Measurements from ENCODE around the gene SERPINE3.

The SERPINE3 gene

DNA sequence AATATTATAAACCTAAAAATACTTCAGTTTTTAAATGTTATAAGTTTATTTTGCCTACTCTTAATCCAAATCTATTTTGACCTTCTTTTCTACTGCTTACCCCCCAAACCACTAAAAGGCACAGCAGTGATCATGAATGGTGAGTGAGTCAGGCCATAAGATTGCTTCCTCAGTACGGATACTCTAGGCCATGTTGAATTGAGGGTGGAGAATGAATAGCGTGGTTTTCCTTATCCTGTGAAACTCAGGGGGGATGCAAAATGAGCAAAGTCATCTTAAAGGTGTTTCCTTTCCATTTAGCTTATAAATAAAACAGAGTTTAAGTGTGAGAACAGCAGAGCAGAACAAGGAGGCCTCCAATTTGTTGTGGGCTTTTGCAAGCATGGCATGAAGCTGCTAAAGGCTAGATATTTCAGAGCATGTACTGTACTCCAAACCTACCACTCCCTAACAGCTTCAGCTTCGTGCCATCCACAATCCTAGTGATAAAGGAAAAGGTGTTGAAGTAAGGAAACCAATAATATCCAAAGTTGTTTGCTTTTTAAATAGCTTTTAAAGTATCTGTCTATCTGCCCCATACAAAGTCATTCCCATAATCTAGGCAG lies 25.0 kb downstream of the SERPINE3 start:
- DNase-seq = no peak

DNA sequence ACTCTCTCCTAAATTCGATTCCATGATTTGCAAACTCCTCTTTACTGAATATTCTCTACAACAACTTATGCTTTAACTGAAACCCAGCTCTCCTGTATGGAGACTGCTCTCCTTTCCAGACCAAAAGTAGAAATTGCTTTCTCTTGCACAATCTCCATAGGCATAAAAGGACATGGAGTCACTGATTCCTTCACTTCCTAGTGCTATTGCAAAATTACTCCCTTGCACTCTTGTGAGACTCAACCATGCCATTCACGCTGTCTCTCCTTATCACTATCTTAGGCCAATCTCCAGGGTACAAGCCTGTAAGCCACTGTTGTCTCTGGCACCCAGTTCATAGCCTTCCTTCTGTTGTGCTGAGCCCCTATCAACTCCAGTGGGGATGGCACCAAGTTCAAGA lies 30.6 kb downstream of the SERPINE3 start:
- DNase-seq = no peak

DNA sequence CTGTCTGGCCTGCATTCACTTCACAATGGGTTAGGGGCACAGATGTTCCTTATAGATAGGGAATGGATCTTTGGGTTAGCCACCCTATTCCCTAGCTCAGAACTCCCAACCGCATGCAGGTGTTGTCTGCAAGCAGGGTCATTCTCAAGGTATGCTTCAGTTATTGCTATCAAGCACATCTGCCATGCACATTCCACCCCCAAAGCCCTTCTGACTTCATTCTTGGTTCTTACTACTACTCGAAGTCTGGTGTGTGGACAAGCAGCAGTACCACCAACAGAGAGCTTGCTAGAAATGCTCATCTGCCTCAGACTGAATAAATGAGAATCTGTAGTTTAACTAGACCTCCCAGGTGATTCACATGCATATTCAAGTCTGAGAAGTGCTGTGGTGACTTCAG lies 31.3 kb downstream of the SERPINE3 start:
- no peak for DNase-seq

DNA sequence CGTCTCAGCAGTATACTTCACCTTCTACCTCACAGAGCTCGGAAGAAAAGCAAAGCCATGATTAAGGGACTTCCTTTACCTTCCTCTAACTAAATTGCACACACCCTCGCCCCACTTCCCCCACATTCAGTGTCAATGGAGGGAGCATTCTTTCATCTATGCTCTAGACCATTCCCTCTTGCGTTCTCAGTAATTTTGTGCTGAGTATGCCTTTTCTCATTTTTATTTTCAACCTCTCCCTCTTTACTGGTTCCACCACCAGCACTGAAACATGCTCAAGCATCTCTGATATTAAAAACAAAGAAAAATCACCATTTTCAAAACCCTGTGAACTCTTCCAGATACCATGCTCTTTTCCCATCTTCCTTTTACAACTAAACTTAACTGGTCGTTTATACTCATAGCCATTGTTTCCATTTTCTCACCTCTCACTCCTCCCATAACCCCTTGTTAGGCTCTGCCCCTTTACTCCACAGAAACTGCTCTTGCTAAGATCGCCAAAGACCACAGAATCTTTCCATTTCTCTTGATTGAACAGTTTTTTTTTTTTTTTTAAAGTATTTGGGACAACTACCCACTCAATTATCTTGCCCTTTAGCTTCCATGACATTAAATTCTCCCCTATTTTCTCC lies 32.4 kb downstream of the SERPINE3 start:
- no peak for DNase-seq

DNA sequence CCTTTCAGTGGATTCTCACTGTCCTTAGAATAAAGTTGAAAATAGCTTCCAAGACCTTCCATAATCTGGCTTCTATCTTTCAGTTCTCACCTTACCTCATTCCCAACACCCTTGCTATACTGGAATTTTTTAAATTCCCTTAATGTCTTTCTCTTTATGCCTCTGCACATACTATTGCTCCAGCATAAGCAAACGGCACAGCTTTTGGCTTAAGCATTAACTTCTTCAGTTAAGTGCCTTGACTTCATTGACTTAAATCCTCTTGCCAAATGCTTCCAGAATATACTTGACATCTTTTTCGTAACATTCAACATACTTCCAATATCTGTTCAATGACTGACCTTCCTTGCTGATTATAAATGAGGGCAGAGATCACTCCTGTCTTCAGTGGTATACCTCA lies 34.0 kb downstream of the SERPINE3 start:
- DNase-seq = no peak

DNA sequence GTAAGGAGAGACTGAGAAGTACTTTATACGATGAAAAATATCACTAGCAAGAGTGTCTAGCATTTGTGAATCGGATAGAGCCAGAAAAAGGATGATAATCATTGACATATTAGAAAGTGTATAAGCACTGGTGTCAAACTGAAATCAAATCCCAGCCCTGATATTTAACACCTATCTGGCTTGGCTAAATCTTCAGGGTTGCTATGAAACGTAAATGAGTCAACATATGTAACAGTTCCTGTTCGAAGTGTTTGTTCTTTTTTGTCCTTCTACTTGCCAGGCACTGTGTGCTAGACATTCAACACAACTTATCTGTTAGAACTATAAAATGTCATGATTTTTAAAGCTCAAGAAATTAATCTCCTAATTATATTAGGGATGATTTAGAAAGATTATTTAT lies 40.8 kb downstream of the SERPINE3 start:
- no peak for DNase-seq

DNA sequence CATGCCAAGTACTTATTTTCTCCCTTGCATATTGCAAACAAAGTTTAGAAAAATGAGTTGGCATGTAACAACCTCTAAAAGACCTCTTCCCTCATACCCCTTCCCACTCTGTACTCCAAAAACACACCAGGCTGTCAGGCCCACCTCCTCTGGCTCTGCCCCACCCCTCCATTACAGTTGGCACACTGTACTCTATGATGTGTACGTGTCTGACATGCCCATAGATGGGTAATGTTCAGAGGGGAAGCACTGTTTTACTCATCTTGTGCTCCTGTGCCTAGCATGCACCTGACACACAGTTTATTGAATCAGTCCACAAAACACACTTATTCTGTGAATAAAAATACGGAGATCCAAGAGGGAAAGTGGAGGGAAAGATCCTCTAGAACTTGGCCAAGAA lies 45.6 kb downstream of the SERPINE3 start:
- DNase-seq = no peak

DNA sequence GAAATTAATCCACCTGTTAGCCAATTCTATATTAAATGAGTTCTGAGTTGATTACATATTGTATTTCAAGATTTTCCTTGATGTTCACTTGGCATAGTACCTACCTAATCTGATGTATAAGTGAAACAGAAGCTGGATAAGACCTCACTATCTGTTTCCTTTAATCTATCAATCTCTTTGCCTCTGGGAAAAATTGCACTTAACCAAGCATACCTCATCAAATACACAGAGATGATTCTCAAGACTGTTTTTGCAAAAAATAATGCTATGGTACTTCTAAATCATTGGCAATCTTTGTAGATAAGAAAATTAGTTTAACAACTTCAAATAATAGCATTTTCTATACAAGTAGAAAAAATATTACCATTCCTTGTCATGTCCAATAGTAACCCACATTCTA lies 55.2 kb downstream of the SERPINE3 start:
- DNase-seq = no peak

DNA sequence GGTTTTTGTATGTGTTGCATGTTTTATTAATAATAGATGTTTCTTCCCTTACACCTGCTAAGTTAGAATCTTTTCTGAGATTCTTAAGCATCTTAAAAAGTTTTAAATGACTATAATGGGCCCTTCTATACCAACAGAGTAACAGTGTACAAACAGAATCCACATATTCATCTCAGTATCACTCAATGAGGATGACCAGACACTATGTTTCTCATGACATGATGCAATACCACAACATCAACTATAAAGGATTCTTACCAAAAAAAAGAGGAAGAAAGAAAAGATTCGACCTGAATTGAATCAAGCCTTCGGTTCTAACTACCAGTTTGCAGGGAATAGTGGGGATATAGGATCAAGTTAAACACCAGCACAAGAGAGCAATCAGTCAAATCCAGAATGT lies 56.9 kb downstream of the SERPINE3 start:
- no peak for DNase-seq

DNA sequence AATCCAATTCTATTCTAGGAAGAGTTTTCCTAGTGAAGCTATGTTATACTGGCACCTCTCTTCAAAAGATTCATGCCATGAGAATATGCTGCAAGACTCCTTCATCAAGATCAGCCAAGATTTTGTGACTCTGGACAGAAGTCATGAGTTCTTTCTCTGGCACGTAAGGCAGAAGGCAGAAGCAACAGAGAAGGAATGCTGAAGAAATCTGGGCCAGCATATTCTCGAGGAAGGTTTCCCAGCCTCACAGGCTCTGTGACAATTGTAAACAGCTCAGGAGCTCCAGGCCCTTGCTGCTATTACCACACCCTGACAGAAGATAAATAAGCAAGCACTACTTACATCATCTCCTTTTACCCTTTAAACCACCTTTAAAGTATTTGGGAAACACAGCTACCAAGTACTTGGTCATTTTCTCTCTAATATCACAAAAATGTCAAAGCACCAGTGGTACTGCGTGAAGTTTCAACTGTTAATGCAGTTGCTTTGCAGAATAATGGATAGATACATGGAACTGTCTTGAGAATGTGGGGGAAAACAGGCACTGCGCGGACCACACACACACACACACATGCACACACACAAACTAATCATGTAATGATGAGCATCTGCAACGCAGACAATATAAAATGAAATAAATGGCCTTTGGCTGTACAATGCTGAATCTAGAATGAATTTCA lies 57.9 kb downstream of the SERPINE3 start:
- no peak for DNase-seq

DNA sequence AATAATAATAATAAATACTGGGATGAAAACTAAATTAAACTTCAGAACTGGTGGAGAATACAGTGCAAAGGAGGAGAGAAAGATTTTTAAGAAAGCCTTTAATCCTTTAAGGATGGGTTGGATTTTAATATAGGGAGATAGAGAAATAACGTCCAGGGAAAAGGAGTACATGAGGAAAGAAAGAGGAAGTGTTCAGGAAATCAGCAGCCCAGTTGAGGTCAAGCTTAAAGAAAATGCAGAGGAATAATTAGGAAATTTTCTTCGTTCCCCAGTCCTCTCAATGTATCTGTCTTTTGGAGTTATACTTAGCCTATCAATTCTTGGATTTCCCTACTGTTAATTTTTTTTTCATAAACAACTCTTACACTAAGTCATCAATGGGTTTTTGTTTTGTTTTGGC lies 65.7 kb downstream of the SERPINE3 start:
- no peak for DNase-seq

DNA sequence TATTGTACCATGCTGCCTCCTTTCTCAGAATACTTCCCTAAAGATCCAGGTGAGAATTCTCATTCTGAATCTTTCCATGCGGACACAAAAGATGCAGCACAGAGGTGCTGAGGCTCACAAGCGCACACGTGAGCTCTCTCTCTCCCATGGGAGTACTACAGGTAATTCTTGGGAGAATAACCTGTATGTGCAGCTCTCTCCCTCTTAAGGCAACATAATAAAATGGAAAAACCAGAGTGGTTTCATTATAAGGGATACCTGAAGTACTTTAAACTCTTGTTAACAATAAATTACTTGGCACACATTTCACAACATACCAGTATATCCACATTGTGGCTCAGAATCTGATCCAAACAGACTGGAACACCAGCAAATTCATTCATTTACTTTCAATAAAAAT lies 72.9 kb downstream of the SERPINE3 start:
- no peak for DNase-seq

All from central memory CD4-positive, alpha-beta T cell (primary cell).